ENCODE results near the gene PEAR1. TPM values are rescaled to one million over a fixed set of nuclear protein-coding genes. Genes with fewer than 3 reads are reported as not detected.

PEAR1 gene, protein sequence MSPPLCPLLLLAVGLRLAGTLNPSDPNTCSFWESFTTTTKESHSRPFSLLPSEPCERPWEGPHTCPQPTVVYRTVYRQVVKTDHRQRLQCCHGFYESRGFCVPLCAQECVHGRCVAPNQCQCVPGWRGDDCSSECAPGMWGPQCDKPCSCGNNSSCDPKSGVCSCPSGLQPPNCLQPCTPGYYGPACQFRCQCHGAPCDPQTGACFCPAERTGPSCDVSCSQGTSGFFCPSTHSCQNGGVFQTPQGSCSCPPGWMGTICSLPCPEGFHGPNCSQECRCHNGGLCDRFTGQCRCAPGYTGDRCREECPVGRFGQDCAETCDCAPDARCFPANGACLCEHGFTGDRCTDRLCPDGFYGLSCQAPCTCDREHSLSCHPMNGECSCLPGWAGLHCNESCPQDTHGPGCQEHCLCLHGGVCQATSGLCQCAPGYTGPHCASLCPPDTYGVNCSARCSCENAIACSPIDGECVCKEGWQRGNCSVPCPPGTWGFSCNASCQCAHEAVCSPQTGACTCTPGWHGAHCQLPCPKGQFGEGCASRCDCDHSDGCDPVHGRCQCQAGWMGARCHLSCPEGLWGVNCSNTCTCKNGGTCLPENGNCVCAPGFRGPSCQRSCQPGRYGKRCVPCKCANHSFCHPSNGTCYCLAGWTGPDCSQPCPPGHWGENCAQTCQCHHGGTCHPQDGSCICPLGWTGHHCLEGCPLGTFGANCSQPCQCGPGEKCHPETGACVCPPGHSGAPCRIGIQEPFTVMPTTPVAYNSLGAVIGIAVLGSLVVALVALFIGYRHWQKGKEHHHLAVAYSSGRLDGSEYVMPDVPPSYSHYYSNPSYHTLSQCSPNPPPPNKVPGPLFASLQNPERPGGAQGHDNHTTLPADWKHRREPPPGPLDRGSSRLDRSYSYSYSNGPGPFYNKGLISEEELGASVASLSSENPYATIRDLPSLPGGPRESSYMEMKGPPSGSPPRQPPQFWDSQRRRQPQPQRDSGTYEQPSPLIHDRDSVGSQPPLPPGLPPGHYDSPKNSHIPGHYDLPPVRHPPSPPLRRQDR
- 10 to 100 TPM in 1 of 5 donors, 1 to 10 TPM in 4; 2.3 to 16.3 (median 3.5) TPM for total RNA-seq
- 1 to 10 TPM; 1.2 to 1.7 (median 1.5) TPM for polyA plus RNA-seq
- long read RNA-seq, donor 1: 0 reads
- long read RNA-seq, donor 2: 0 reads
- long read RNA-seq, donor 3: 0 reads
- long read RNA-seq, donor 4: 0 reads
- long read RNA-seq, donor 5, partial matches to known transcripts: 20 of 20 reads
- long read RNA-seq, donor 5, other reads (novel, unspliced or antisense): 0 of 20 reads
- long read RNA-seq, donor 6: 0 reads
- long read RNA-seq, donor 7, partial matches to known transcripts: 15 of 15 reads
- long read RNA-seq, donor 7, other reads (novel, unspliced or antisense): 0 of 15 reads
- long read RNA-seq, donor 8, partial matches to known transcripts: 28 of 28 reads
- long read RNA-seq, donor 8, other reads (novel, unspliced or antisense): 0 of 28 reads
- long read RNA-seq, donor 9, partial matches to known transcripts: 12 of 12 reads
- long read RNA-seq, donor 9, other reads (novel, unspliced or antisense): 0 of 12 reads
- long read RNA-seq, donor 10: 0 reads

DNA sequence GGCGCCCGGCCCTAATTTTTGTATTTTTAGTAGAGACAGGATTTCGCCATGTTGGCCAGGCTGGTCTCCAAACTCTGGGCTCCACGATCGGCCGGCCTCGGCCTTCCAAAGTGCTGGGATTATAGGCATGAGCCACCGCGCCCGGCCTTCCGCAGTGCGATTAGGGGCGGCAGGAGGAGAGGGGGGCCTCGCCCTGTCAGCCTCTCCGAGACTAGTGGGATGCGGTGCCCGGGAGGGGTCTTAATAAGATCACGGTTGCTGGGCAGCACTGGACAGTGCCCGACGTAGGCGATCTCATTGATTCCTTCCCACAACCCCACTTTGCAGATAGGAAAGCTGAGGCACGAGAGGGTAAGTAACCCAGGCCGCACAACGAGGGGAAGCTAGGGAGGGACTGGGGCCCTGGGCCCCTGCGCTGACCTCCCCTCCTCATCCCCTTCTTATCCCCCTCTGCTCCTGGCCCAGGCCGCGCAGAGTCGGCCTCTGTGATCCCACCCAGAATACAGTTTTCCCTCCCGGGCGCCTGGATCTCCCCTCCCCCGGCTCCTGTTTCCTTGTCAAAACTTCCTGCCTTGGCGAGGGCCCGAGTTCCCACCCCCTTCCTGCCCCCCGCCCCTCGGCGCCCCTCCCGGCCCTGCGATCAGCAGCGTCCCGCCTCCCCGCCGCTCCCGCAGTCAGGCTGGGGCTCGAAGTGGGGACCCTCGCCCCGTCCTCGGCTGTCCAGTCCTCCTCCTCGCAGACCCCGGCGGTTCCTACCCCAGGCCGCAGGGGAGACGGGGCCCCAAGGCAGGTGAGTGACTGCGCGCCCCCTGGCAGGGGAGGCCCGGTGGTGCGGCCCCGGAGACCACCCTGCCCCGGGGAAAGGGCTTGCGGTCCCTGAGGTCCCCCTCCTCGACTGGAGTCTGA lies at the start of gene PEAR1:
PEAR1 (plus strand) TSS at position 671 of the 906 bp plus-strand sequence. CDS start 10,209 bp downstream, outside the sequence.
- peaks cover 5 to 64% (median 16%) of the 10 kb centered on the region in 3 donors for H3K27me3 ChIP-seq
- H3K27ac ChIP-seq: peak within 1 kb of the TSS; percentile 74 to 91 (median 85)
- peak within 1 kb of the TSS; percentile 39 to 47 (median 43) for H3K4me3 ChIP-seq
- 11 to 22% (median 15%) methylated on average over 40 to 60 of the region's 60 CpGs for WGBS, 5 donors
- H3K4me1 ChIP-seq: peaks cover 19 to 58% (median 28%) of the 10 kb centered on the region in 4 donors
- peak in 1 of 2 donors; percentile 86 for DNase-seq
- no peaks in the 10 kb centered on the region for H3K36me3 ChIP-seq
- no peaks in the 10 kb centered on the region for H3K9me3 ChIP-seq
- intact Hi-C loops (cut with DNase I; ENCODE audit: low total_unique reads): no loop called here
- TF ChIP-seq EP300 (IDR thresholded peaks at IDR 0.05) (no peak), POLR2AphosphoS5 (IDR thresholded peaks at IDR 0.05) (peak in 1 of 3 donors; percentile 18)

DNA sequence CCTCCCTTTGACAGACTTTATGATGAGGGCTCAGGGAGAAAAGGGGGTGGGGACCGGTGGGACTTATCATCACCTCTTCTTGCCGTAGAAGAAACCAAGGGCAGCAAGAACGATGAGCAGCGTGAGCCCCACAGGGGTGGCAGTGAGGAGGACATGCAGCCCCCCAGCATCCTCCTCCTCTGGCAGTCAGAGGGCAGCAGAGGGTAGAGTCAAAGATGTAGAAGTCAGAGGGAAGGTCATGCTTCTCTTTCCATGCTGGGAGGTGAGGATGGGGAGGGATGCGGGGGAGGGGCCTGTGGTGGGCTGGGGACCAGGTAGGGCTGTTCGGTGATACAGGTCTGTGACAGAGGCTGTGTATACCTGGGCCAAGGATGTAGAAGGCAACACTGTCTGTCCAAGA lies 49.4 kb upstream of the PEAR1 start:
- no peak overlapping the region for H3K4me3 ChIP-seq
- H3K9me3 ChIP-seq: no peaks in the 10 kb centered on the region
- peaks cover 4 to 100% (median 67%) of the 10 kb centered on the region in 3 donors for H3K27me3 ChIP-seq
- TF ChIP-seq EP300 (IDR thresholded peaks at IDR 0.05) (no peak), POLR2A (IDR thresholded peaks at IDR 0.05) (no peak), POLR2AphosphoS5 (IDR thresholded peaks at IDR 0.05) (no peak)
- TF ChIP-seq, protein P1, sequence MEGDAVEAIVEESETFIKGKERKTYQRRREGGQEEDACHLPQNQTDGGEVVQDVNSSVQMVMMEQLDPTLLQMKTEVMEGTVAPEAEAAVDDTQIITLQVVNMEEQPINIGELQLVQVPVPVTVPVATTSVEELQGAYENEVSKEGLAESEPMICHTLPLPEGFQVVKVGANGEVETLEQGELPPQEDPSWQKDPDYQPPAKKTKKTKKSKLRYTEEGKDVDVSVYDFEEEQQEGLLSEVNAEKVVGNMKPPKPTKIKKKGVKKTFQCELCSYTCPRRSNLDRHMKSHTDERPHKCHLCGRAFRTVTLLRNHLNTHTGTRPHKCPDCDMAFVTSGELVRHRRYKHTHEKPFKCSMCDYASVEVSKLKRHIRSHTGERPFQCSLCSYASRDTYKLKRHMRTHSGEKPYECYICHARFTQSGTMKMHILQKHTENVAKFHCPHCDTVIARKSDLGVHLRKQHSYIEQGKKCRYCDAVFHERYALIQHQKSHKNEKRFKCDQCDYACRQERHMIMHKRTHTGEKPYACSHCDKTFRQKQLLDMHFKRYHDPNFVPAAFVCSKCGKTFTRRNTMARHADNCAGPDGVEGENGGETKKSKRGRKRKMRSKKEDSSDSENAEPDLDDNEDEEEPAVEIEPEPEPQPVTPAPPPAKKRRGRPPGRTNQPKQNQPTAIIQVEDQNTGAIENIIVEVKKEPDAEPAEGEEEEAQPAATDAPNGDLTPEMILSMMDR (IDR thresholded peaks at IDR 0.05): no peak
- DNase-seq: no peak
- intact Hi-C loops (cut with DNase I; ENCODE audit: low total_unique reads): no loop called here
- H3K4me1 ChIP-seq: peaks cover 8 to 23% (median 16%) of the 10 kb centered on the region in 4 donors
- 32 to 47% (median 42%) methylated on average over 6 of the region's 6 CpGs for WGBS, 5 donors
- no peaks in the 10 kb centered on the region for H3K36me3 ChIP-seq
- H3K27ac ChIP-seq: no peak overlapping the region

DNA sequence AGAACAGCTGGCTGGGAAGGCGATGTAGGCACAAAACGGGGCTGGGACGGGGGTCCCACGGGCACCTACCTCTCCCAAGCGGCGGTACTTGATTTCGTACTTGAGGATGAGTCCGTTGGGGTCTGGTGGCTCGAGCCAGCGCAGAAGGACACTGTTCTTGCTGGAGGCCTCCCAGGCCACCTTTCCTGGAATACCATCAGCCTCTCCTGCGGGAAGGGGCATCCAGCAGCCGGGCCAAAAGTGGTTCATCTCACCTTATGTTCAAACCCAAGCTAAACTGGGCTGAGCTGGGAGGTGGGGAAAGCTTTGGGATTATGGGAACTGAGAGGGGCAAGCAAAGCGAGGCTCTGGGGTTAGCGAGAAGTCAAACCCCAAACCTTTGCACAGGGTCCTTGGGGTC lies 48.9 kb upstream of the PEAR1 start:
- intact Hi-C loops (cut with DNase I; ENCODE audit: low total_unique reads): no loop called here

More for the DNA sequence above, 48.9 kb upstream of the PEAR1 start:
- no peak for TF ChIP-seq POLR2AphosphoS5 (IDR thresholded peaks at IDR 0.05)
- TF ChIP-seq POLR2A (IDR thresholded peaks at IDR 0.05): no peak
- no peak for TF ChIP-seq EP300 (IDR thresholded peaks at IDR 0.05)
- TF ChIP-seq, protein P1 (IDR thresholded peaks at IDR 0.05): no peak
- no peak for DNase-seq
- H3K27me3 ChIP-seq: peaks cover 4 to 100% (median 68%) of the 10 kb centered on the region in 3 donors
- peaks cover 8 to 23% (median 16%) of the 10 kb centered on the region in 4 donors for H3K4me1 ChIP-seq
- H3K9me3 ChIP-seq: no peaks in the 10 kb centered on the region
- H3K36me3 ChIP-seq: no peaks in the 10 kb centered on the region
- no peak overlapping the region for H3K27ac ChIP-seq
- 15 to 30% (median 27%) methylated on average over 9 to 14 of the region's 14 CpGs for WGBS, 5 donors
- H3K4me3 ChIP-seq: no peak overlapping the region
